ENCODE results near the gene IL1RAPL2. TPM values are rescaled to one million over a fixed set of nuclear protein-coding genes. Genes with fewer than 3 reads are reported as not detected.
"Not testable (repeated sequence)": the region's sequence is repeated elsewhere in the genome, so short reads cannot be mapped to it uniquely, and the experiment has no call there.

Gene IL1RAPL2
- total RNA-seq, 6 experiments from 2014 or later = 0.13 to 0.70 (median 0.29) TPM; not detected in 1

DNA sequence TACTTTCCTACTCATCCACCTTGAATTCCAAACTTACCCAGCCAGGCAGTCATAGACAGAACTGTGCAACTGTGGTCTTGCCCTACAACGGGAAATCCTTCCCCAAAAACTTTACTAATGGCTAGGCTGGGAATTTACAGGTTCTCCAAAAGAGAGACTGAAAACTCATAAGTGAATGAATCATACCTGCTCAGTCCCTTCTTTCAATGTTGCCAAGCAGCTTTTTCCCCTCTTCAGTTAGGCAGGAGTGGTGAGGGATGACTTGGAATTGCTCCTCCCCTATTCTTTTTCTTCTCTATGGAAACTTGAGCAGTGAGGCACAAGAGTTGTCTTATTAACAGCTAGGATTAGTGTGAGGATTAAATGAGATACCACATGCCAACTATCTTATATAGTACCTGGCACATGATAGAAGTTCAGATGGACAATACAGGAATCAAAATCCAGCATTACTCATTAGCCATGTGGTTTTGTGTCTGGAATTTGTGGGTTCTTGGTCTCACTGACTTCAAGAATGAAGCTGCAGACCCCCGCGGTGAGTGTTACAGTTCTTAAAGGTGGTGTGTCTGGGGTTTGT lies 548.6 kb downstream of the IL1RAPL2 start:
- H3K36me3 ChIP-seq = no peaks in the 10 kb centered on the region
- DNase-seq (no peak), ATAC-seq (no peak)
- H3K27me3 ChIP-seq = no peaks in the 10 kb centered on the region
- H3K27ac ChIP-seq = no peak overlapping the region
- WGBS (ENCODE audit: insufficient coverage, low coverage, low lambda C conversion rate, missing lambda C conversion rate) = 36% methylated on average over 1 of the region's 3 CpGs
- no peaks in the 10 kb centered on the region for H3K9me3 ChIP-seq
- intact Hi-C loops (cut with DNase I) = no loop called here
- no peak overlapping the region for H3K4me3 ChIP-seq
- TF ChIP-seq POLR2A (IDR thresholded peaks at IDR 0.05) = no peak
- no peak for TF ChIP-seq CTCF (IDR thresholded peaks at IDR 0.05)
- no peaks in the 10 kb centered on the region for H3K4me1 ChIP-seq

DNA sequence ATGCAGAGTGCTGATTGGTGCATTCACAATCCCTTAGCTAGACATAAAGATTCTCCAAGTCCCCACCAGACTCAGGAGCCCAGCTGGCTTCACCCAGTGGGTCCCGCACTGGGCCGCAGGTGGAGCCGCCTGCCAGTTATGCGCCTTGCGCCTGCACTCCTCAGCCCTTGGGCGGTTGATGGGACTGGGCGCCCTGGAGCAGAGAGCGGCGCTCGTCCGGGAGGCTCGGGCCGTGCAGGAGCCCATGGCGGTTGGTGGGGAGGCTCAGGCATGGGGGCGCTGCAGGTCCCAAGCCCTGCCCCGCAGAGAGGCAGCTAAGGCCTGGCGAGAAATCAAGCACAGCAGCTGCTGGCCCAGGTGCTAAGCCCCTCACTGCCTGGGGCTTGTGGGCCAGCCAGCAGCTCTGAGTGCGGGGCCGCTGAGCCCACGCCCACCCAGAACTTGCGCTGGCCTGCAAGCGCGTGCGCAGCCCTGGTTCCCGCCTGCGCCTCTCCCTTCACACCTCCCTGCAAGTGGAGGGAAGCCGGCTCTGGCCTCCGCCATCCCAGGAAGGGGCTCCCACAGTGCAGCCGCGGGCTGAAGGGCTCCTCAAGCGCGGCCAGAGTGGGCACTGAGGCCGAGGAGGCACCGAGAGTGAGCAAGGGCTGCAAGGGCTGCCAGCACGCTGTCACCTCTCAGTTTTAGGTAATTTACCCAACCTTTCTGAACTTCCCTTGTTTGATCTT lies 549.8 kb downstream of the IL1RAPL2 start:
- H3K27me3 ChIP-seq; intact Hi-C loops (cut with DNase I); ATAC-seq; H3K9me3 ChIP-seq; H3K36me3 ChIP-seq; H3K27ac ChIP-seq; H3K4me3 ChIP-seq; H3K4me1 ChIP-seq: not testable (repeated sequence)
- 82% methylated on average over 5 of the region's 35 CpGs for WGBS (ENCODE audit: insufficient coverage, low coverage, low lambda C conversion rate, missing lambda C conversion rate)
- DNase-seq = peak in 1 of 3 donors; percentile 15

DNA sequence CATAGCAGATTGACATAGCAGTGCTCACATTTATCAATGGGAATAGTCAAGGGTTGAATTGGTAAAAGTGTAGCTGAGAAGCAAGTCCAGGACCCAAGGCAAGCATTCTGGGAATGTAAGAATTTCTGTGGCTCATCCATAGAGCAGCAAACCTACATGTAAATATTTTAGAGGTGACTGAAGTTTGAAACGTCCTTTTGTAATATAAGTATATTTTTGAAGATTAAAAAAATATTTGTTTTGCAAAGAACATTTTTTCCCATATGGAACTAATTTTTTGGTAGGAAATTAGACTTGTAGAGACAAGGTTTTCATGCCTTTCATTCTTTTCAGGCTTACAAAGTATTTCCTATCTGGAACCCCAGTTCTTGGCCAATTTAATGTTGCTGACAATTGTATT lies 550.5 kb downstream of the IL1RAPL2 start:
- Histone ChIP-seq H3K4me3 (no peak overlapping the region), H3K9me3 (no peaks in the 10 kb centered on the region)
- WGBS (ENCODE audit: insufficient coverage, low coverage, low lambda C conversion rate, missing lambda C conversion rate) = 32% methylated on average over 1 of the region's 1 CpG

GRCh38 chrX:105117621-105118020 lies 551.6 kb downstream of the IL1RAPL2 start:
- no peak for TF ChIP-seq CTCF (IDR thresholded peaks at IDR 0.05)
- TF ChIP-seq POLR2A (IDR thresholded peaks at IDR 0.05) = no peak
- Histone ChIP-seq H3K4me3 (no peak overlapping the region), H3K27ac (no peak overlapping the region), H3K27me3 (no peaks in the 10 kb centered on the region), H3K36me3 (no peaks in the 10 kb centered on the region), H3K9me3 (no peaks in the 10 kb centered on the region), H3K4me1 (no peaks in the 10 kb centered on the region)
- DNase-seq (no peak), ATAC-seq (no peak)
- intact Hi-C loops (cut with DNase I) = no loop called here
- 91% methylated on average over 1 of the region's 1 CpG for WGBS (ENCODE audit: insufficient coverage, low coverage, low lambda C conversion rate, missing lambda C conversion rate)

More for the DNA sequence above, 550.5 kb downstream of the IL1RAPL2 start:
- H3K4me1 ChIP-seq = no peaks in the 10 kb centered on the region
- DNase-seq (no peak), ATAC-seq (no peak)
- no peaks in the 10 kb centered on the region for H3K27me3 ChIP-seq
- no peak for TF ChIP-seq CTCF (IDR thresholded peaks at IDR 0.05)
- TF ChIP-seq POLR2A (IDR thresholded peaks at IDR 0.05) = no peak
- no peak overlapping the region for H3K27ac ChIP-seq
- H3K36me3 ChIP-seq = no peaks in the 10 kb centered on the region
- intact Hi-C loops (cut with DNase I) = no loop called here

DNA sequence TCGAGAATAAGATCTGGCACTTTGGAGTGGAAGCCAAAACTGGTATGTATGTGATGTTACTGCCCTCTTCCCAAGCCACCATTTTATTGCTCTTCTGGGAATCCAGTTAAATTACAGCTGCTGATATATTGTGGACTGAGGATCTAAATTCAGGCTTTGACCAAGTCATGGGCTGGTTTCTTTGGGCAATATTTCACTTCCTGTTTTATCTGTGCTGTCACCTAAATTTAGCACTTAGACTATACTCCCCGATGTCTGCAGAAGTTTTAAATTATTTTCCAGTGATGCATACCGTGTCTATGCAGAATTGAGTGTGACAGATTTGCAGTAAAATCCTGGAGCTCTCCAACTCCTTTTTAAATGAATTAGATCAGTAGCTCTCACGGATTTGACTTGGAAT lies 554.5 kb downstream of the IL1RAPL2 start:
- Histone ChIP-seq H3K27me3 (no peaks in the 10 kb centered on the region), H3K9me3 (no peaks in the 10 kb centered on the region), H3K27ac (no peak overlapping the region), H3K4me3 (no peak overlapping the region), H3K36me3 (no peaks in the 10 kb centered on the region), H3K4me1 (no peaks in the 10 kb centered on the region)
- WGBS (ENCODE audit: insufficient coverage, low coverage, low lambda C conversion rate, missing lambda C conversion rate) = 48% methylated on average over 4 of the region's 4 CpGs
- intact Hi-C loops (cut with DNase I) = no loop called here
- DNase-seq = no peak
- no peak for TF ChIP-seq CTCF (IDR thresholded peaks at IDR 0.05)
- TF ChIP-seq POLR2A (IDR thresholded peaks at IDR 0.05) = no peak
- no peak for ATAC-seq

Measured in right lobe of liver (tissue), 6 donors.